Measurements from ENCODE around the gene LRG1. TPM values are rescaled to one million over a fixed set of nuclear protein-coding genes. Genes with fewer than 3 reads are reported as not detected.

LRG1 gene
- total and polyA plus RNA-seq, 2 of the 13 experiments (the other 11 are each of a cell fraction or from before 2014, with no cell fraction given), result 12.0 to 39.3 TPM

- peak; percentile 65 for TF ChIP-seq AGO2 (optimal IDR thresholded peaks at IDR 0.05; ENCODE audit: low read depth, low read length)
- TF ChIP-seq REL (CRISPR knock-in tag; conservative IDR thresholded peaks at IDR 0.05), result 0 out of 2 replicates have a peak, but pooled peaks have one; percentile 5
- no peak for TF ChIP-seq RFXANK (CRISPR knock-in tag; IDR thresholded peaks at IDR 0.05)
- no peak; the same call in 1 of the 2 replicates for TF ChIP-seq KDM4B (CRISPR knock-in tag; IDR thresholded peaks at IDR 0.05)
- TF ChIP-seq IKZF4 (CRISPR knock-in tag; IDR thresholded peaks at IDR 0.05; ENCODE audit: borderline replicate concordance, low read depth, not compliant biosample characterization), result no peak
- no peak for TF ChIP-seq MTF2 (CRISPR knock-in tag; IDR thresholded peaks at IDR 0.05; ENCODE audit: borderline replicate concordance)
- TF ChIP-seq ADNP (CRISPR knock-in tag; IDR thresholded peaks at IDR 0.05), result peak; percentile 91
- TF ChIP-seq SKIL (CRISPR knock-in tag; IDR thresholded peaks at IDR 0.05; ENCODE audit: borderline replicate concordance), result peak; percentile 96
- TF ChIP-seq RXRB (CRISPR knock-in tag; IDR thresholded peaks at IDR 0.05; ENCODE audit: borderline replicate concordance), result peak; percentile 96
- peak; percentile 38; the same call in 1 of the 2 replicates for TF ChIP-seq MIER2 (CRISPR knock-in tag; IDR thresholded peaks at IDR 0.05)
- peak; percentile 19; the same call in 1 of the 2 replicates for TF ChIP-seq DZIP1 (CRISPR knock-in tag; IDR thresholded peaks at IDR 0.05)
- TF ChIP-seq NCOA2 (CRISPR knock-in tag; IDR thresholded peaks at IDR 0.05), result peak; percentile 94
- no peak for TF ChIP-seq MATR3 (CRISPR knock-in tag; IDR thresholded peaks at IDR 0.05)
- TF ChIP-seq ZNF407 (CRISPR knock-in tag; IDR thresholded peaks at IDR 0.05; ENCODE audit: not compliant biosample characterization), result no peak
- TF ChIP-seq CBFB (CRISPR knock-in tag; IDR thresholded peaks at IDR 0.05), result peak; percentile 87
- TF ChIP-seq ZNF746 (CRISPR knock-in tag; IDR thresholded peaks at IDR 0.05), result peak; percentile 89
- TF ChIP-seq ZNF552 (CRISPR knock-in tag; IDR thresholded peaks at IDR 0.05; ENCODE audit: borderline replicate concordance), result peak; percentile 40; the same call in 1 of the 2 replicates
Measured at GRCh38 chr19:4583961-4584669, 44.3 kb upstream of the LRG1 start (continued).
